Measurements from ENCODE around the gene SOX5. TPM values are rescaled to one million over a fixed set of nuclear protein-coding genes. Genes with fewer than 3 reads are reported as not detected.

SOX5 gene
- total RNA-seq, 1 donor from 2014 or later, result 2.9 TPM

GRCh38 chr12:23810329-23810902 is 139.1 kb downstream of the SOX5 start:
- no peak for DNase-seq
- no peak overlapping the region for H3K4me3 ChIP-seq
- no peak for TF ChIP-seq CTCF (IDR thresholded peaks at IDR 0.05; ENCODE audit: borderline replicate concordance)

GRCh38 chr12:23803540-23803939 is 145.9 kb downstream of the SOX5 start:
- no peak for DNase-seq
- Histone ChIP-seq H3K9me3 (replicated peaks) (no peaks in the 10 kb centered on the region), H3K27ac (replicated peaks) (no peak overlapping the region), H3K36me3 (no peaks in the 10 kb centered on the region), H3K27me3 (ENCODE audit: low read depth) (no peaks in the 10 kb centered on the region), H3K4me3 (no peak overlapping the region), H3K4me1 (no peaks in the 10 kb centered on the region)
- intact Hi-C loops (cut with micrococcal nuclease), result no loop called here
- TF ChIP-seq CTCF (IDR thresholded peaks at IDR 0.05; ENCODE audit: borderline replicate concordance), result no peak

More at GRCh38 chr12:23810329-23810902, 139.1 kb downstream of the SOX5 start:
- Histone ChIP-seq H3K4me1 (no peaks in the 10 kb centered on the region), H3K36me3 (no peaks in the 10 kb centered on the region), H3K27me3 (ENCODE audit: low read depth) (no peaks in the 10 kb centered on the region), H3K27ac (replicated peaks) (no peak overlapping the region), H3K9me3 (replicated peaks) (no peaks in the 10 kb centered on the region)
- intact Hi-C loops (cut with micrococcal nuclease), result no loop called here

- Histone ChIP-seq H3K4me1 (no peaks in the 10 kb centered on the region), H3K4me3 (no peak overlapping the region), H3K27ac (replicated peaks) (no peak overlapping the region), H3K27me3 (ENCODE audit: low read depth) (no peaks in the 10 kb centered on the region), H3K36me3 (no peaks in the 10 kb centered on the region), H3K9me3 (replicated peaks) (no peaks in the 10 kb centered on the region)
- DNase-seq, result no peak
- intact Hi-C loops (cut with micrococcal nuclease), result no loop called here
- no peak for TF ChIP-seq CTCF (IDR thresholded peaks at IDR 0.05; ENCODE audit: borderline replicate concordance)
These were observed 154.0 kb downstream of the SOX5 start for GRCh38 chr12:23795494-23795893.

GRCh38 chr12:23781118-23781517 is 168.4 kb downstream of the SOX5 start:
- DNase-seq, result no peak

GRCh38 chr12:23775208-23775607 is 174.3 kb downstream of the SOX5 start:
- intact Hi-C loops (cut with micrococcal nuclease), result no loop called here
- Histone ChIP-seq H3K36me3 (no peaks in the 10 kb centered on the region), H3K27ac (replicated peaks) (no peak overlapping the region), H3K4me1 (no peaks in the 10 kb centered on the region), H3K4me3 (no peak overlapping the region), H3K9me3 (replicated peaks) (no peaks in the 10 kb centered on the region), H3K27me3 (ENCODE audit: low read depth) (no peaks in the 10 kb centered on the region)
- no peak for DNase-seq
- TF ChIP-seq CTCF (IDR thresholded peaks at IDR 0.05; ENCODE audit: borderline replicate concordance), result no peak

More at GRCh38 chr12:23781118-23781517, 168.4 kb downstream of the SOX5 start:
- Histone ChIP-seq H3K27ac (replicated peaks) (no peak overlapping the region), H3K36me3 (no peaks in the 10 kb centered on the region), H3K27me3 (ENCODE audit: low read depth) (no peaks in the 10 kb centered on the region), H3K4me1 (no peaks in the 10 kb centered on the region), H3K4me3 (no peak overlapping the region), H3K9me3 (replicated peaks) (no peaks in the 10 kb centered on the region)
- intact Hi-C loops (cut with micrococcal nuclease), result no loop called here
- no peak for TF ChIP-seq CTCF (IDR thresholded peaks at IDR 0.05; ENCODE audit: borderline replicate concordance)

All from left ventricle myocardium inferior (tissue), 1 donor.